Activated B cell treated with CpG ODN at 0.5 μM for 24 hours (primary cell): ENCODE results near the gene DST. TPM values are rescaled to one million over a fixed set of nuclear protein-coding genes. Genes with fewer than 3 reads are reported as not detected.

Experiments used
- ATAC-seq: fragments of 200-7000 bp; cut with Tn5 transposase; one replicate; pipeline ENCODE4 v1.10.0; 2021; ENCODE audit warnings: low read depth, mild to moderate bottlenecking, moderate library complexity
- CTCF ChIA-PET: fragments of 350-600 bp; sonication (Branson Sonifier 250); formaldehyde crosslinking; loops from one replicate; lab custom pipeline; 2021; ENCODE audit warnings: antibody characterized with exemption; lab: Charles Lee
- POLR2A ChIA-PET: fragments of 350-600 bp; sonication (Branson Sonifier 250); formaldehyde crosslinking; loops from one replicate; lab custom pipeline; 2021; ENCODE audit warnings: antibody characterized with exemption; lab: Charles Lee
- DNase-seq: peaks from one replicate; pipeline ENCODE4 v3.0.0; 2022
- H3K27ac Mint-ChIP-seq: one replicate; pipeline ENCODE4 v1.8.0; 2020; ENCODE audit warnings: mixed read lengths
- H3K27me3 Mint-ChIP-seq: one replicate; pipeline ENCODE4 v1.8.0; 2021; ENCODE audit warnings: mixed read lengths
- H3K36me3 Mint-ChIP-seq: one replicate; pipeline ENCODE4 v1.8.0; 2021; ENCODE audit warnings: low read depth, mixed read lengths
- H3K4me1 Mint-ChIP-seq: one replicate; pipeline ENCODE4 v1.8.0; 2021; ENCODE audit warnings: mixed read lengths
- H3K4me3 Mint-ChIP-seq: one replicate; pipeline ENCODE4 v1.8.0; 2020; ENCODE audit warnings: mild to moderate bottlenecking, mixed read lengths
- H3K9me3 Mint-ChIP-seq: one replicate; pipeline ENCODE4 v1.8.0; 2020; ENCODE audit warnings: mixed read lengths
- CTCF ChIP-seq: fragments of 200-600 bp; IDR thresholded peaks from one replicate; pipeline ENCODE4 v1.8.0; 2022; ENCODE audit warnings: antibody characterized with exemption, mild to moderate bottlenecking
- intact Hi-C: fragments of 100-400 bp; cut with micrococcal nuclease; formaldehyde crosslinking; loops from one replicate; pipeline ENCODE4 v1.15.1; 2024
- total RNA-seq: library from RNA; stranded (reverse); gene quantifications from 2 replicates; pipeline ENCODE4 v1.2.3, GENCODE V29; 2022

DST gene
- total RNA-seq, 1 donor from 2014 or later: 1.3 TPM

- ChIA-PET CTCF (no interaction called here), POLR2A (no interaction called here)
- H3K9me3 Mint-ChIP-seq: peaks cover 2% of the 10 kb centered on the region
- ATAC-seq (no peak), DNase-seq (no peak)
- H3K4me3 Mint-ChIP-seq: no peak overlapping the region
- no peaks in the 10 kb centered on the region for H3K36me3 Mint-ChIP-seq
- H3K27me3 Mint-ChIP-seq: no peaks in the 10 kb centered on the region
- no peaks in the 10 kb centered on the region for H3K4me1 Mint-ChIP-seq
- no peak overlapping the region for H3K27ac Mint-ChIP-seq
- no peak for TF ChIP-seq CTCF
- intact Hi-C loops: no loop called here
These were observed 197.8 kb downstream of the DST start for GRCh38 chr6:56444855-56445254.

- no peak overlapping the region for H3K4me3 Mint-ChIP-seq
- no peak for TF ChIP-seq CTCF
- intact Hi-C loops: no loop called here
- H3K9me3 Mint-ChIP-seq: peaks cover 7% of the 10 kb centered on the region
- POLR2A ChIA-PET: no interaction called here
- no peaks in the 10 kb centered on the region for H3K4me1 Mint-ChIP-seq
- no peak for DNase-seq
- H3K27me3 Mint-ChIP-seq: no peaks in the 10 kb centered on the region
- ATAC-seq: no peak
- H3K36me3 Mint-ChIP-seq: no peaks in the 10 kb centered on the region
- CTCF ChIA-PET: no interaction called here
- no peak overlapping the region for H3K27ac Mint-ChIP-seq
These were observed 202.1 kb downstream of the DST start for GRCh38 chr6:56440551-56440981.

GRCh38 chr6:56437171-56437900 lies 205.4 kb downstream of the DST start:
- H3K27ac Mint-ChIP-seq: no peak overlapping the region
- ChIA-PET POLR2A (no interaction called here), CTCF (no interaction called here)
- DNase-seq (no peak), ATAC-seq (no peak)
- H3K27me3 Mint-ChIP-seq: no peaks in the 10 kb centered on the region
- intact Hi-C loops: no loop called here
- TF ChIP-seq CTCF: no peak
- H3K4me3 Mint-ChIP-seq: no peak overlapping the region
- no peaks in the 10 kb centered on the region for H3K36me3 Mint-ChIP-seq
- peaks cover 7% of the 10 kb centered on the region for H3K9me3 Mint-ChIP-seq
- no peaks in the 10 kb centered on the region for H3K4me1 Mint-ChIP-seq

- ATAC-seq: no peak
- DNase-seq: no peak
- Mint-ChIP-seq H3K27me3 (no peaks in the 10 kb centered on the region), H3K4me3 (no peak overlapping the region), H3K9me3 (peaks cover 5% of the 10 kb centered on the region), H3K27ac (no peak overlapping the region), H3K4me1 (no peaks in the 10 kb centered on the region), H3K36me3 (no peaks in the 10 kb centered on the region)
- TF ChIP-seq CTCF: no peak
- CTCF ChIA-PET: no interaction called here
- POLR2A ChIA-PET: no interaction called here
- intact Hi-C loops: no loop called here
These were observed 206.9 kb downstream of the DST start for GRCh38 chr6:56435754-56436153.

- CTCF ChIA-PET: no interaction called here
- intact Hi-C loops: no loop called here
These were observed 207.4 kb downstream of the DST start for GRCh38 chr6:56435326-56435725.

More at GRCh38 chr6:56435326-56435725, 207.4 kb downstream of the DST start:
- H3K9me3 Mint-ChIP-seq: peaks cover 5% of the 10 kb centered on the region
- DNase-seq (no peak), ATAC-seq (no peak)
- TF ChIP-seq CTCF: no peak
- POLR2A ChIA-PET: no interaction called here
- H3K27me3 Mint-ChIP-seq: no peaks in the 10 kb centered on the region
- H3K4me3 Mint-ChIP-seq: no peak overlapping the region
- no peaks in the 10 kb centered on the region for H3K36me3 Mint-ChIP-seq
- no peaks in the 10 kb centered on the region for H3K4me1 Mint-ChIP-seq
- no peak overlapping the region for H3K27ac Mint-ChIP-seq
